ENCODE results near the gene TLE6.
"Not testable (repeated sequence)": the region's sequence is repeated elsewhere in the genome, so short reads cannot be mapped to it uniquely, and the experiment has no call there.

The TLE6 gene

GRCh38 chr19:2977001-2977745, at the start of gene TLE6:
TLE6 (plus strand) TSS chr19:2977564; CDS start chr19:2978234, 670 bp downstream.
- DNase-seq, result peak; percentile 92

DNA sequence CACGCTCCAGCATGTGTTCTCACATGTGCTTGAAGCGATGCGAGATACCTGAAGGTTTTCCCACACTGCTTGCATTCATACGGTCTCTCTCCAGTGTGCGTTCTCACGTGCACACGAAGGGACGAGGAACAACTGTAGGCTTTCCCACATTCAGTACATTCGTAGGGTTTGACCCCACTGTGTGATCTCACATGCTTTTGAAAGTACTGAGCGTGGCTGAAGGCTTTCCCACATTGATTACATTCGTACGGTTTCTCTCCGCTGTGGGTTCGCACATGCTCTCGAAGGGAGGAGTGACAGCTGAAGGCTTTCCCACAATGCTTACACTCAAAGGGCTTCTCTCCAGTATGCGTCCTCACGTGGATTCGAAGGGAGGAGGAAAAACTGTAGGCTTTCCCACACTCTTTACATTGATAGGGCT, 43.9 kb upstream of the TLE6 start:
- no peak for DNase-seq

- not testable (repeated sequence) for DNase-seq
These were observed 41.5 kb upstream of the TLE6 start for GRCh38 chr19:2935863-2936262.

- no peak for DNase-seq
These were observed 34.3 kb upstream of the TLE6 start for GRCh38 chr19:2942928-2943640.

DNA sequence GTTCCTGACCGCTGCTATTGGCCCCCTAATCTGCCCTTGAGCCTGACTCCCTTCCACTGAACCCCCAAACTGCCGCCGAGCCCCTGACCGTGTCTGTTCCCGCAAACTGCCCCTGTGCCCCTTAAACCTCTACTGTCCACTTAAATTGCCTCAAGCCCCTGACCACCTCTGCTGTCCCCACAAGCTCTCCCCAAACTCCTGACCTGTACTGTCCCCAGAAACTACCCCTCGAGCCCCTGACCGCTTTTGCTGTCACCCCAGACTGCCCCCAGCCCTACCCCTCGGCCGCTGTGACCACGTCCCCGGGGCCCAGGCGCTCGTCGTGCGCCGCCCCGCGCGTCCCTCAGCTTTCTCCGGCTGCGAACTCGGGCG, 33.0 kb upstream of the TLE6 start:
- DNase-seq, result no peak

- peak; percentile 99 for DNase-seq
These were observed 32.4 kb upstream of the TLE6 start, which contains the start of gene ZNF77 for GRCh38 chr19:2944775-2945574. ZNF77 (minus strand) TSS chr19:2944971; CDS start chr19:2944840, 131 bp downstream.

DNA sequence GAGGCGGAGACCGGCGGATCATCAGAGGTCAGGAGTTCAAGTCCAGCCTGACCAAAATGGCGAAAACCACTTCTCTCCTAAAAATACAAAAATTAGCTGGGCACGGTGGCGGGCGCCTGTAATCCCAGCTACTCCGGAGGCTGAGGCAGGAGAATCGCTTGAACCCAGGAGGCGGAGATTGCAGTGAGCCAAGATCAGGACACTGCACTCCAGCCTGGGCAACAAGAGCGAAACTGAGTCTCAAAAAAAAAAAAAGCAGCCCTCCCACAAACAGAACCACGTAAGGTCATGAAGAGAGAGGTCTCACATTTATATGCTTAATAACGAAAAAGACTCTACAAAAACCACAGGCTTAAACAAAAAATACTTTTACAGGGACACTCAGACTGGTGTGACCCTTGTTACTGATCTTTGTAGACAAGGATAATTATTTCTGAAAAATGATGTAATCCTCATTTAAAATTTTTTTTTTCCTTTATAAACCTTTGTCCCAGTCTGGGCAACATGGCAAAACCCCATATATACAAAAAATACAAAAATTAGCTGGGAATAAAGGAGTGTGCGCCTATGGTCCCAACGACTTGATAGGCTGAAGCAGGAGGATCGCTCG, 31.7 kb upstream of the TLE6 start:
- DNase-seq, result no peak

DNA sequence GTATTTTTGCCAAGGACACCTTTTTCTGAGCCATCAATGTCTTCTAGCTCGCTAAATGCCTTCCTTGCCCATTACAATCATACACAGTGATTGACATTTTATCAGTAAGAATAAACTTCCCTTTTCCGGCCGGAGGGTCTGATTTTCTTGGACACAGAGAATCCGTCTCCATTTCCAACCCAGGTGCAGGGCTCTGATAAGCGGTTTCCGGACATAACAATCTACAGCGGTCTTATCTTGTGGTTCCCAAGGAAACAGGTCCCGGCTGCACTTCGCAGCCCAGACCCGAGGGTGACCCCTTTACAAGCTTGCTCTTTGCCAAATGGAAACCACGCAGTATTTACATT, 27.5 kb upstream of the TLE6 start:
- DNase-seq, result no peak

DNA sequence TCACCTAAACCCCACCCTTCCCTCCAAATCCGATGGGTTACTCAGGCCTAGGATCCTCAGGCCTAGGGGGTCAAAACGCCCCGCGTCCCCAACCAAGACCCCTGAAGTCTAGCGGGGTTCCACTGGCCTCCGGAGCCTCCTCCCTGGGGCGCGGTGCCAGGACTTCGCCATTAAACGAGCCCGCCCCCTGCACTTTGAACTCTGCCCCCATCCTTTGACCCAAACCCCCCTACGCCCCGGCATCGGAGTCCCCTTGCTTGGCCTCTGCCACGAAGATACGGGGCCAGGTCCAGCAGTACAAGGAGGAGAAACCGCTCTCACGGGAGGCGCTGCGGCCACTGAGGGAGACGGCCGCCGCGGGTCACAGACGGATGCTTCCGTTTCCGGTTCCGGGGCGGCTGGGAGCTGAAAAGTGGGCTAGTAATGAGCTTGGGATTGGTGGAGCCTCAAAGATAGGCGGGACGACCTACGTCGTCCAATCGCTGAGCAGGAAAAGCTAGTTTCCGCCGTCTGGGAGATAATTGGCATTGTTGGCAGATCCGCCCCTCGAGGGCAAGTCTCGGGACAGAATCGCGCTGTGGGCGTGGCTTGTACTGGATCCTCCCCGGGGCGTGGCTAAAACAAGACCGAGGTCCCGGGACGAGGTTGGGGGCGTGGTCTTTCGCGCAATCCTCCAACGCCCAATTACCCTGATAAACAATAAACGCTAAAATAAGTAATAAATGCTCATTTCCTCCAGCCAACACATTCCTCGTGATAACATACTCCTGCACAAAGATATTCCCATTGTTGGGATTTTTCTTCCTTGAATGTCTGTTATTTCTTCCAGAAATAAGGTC, 26.9 kb upstream of the TLE6 start:
- peak; percentile 100 for DNase-seq

GRCh38 chr19:2952953-2953481, 24.3 kb upstream of the TLE6 start:
- DNase-seq, result no peak

DNA sequence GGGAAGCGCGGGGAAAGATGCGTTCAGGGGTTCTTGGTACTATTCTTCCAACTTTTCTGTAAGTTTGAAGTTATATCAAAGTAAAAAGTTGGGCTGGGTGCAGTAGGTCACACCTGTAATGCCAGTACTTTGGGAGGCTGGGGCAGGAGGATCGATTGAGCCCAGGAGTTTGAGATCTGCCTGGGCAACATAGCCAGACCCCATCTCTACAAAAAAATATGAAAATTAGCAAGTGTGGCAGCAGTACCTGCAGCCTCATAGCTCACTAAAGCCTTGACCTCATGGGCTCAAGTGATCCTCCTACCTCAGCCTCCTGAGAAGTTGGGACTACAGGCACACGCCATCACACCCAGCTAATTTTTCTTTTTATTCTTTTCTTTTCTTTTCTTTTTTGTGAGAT, 20.2 kb upstream of the TLE6 start:
- DNase-seq, result no peak

DNA sequence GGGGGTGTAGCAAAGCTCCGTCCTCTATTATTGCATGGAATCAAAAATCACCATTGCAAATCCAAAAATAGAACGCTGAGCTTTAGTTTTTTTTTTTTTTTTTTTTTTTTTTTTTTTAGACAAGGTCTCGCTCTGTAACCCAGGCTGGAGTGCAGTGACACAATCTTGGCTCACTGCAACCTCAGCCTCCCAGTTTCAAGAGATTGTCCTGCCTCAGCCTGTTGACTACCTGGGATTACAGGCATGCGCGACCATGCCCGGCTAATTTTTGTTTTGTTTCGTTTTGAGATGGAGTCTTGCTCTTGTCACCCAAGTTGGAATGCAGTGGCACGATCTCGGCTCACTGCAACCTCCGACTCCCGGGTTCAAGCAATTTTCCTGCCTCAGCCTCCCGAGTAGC, 17.2 kb upstream of the TLE6 start:
- DNase-seq, result no peak

DNA sequence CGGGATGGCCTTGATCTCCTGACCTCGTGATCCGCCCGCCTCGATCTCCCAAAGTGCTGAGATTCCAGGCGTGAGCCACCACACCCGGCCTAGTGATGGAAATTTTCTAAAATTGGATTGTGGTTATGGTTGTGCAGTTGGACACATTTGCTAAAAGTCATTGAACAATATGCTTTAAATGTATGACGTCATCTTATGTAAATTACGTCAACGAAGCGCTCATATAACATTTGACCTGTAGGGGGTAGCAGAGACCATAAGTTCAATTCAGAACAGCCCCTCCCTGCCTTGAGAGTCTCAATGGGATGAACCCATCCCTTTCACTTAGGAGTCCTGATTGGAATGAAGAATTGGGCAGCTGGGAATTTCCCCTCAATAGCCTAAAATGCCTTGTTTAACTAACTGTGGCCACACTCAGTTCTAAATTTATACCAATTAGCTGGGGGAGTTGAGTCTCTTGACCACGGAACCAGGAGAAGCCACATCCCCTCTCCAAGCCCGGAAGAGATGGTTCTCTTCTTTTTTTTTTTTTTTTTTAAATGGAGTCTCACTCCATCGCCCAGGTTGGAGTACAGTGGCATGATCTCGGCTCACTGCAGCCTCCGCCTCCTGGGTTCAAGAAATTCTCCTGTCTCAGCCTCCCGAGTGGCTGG, 15.2 kb upstream of the TLE6 start:
- DNase-seq, result peak; percentile 35

GRCh38 chr19:2963122-2963521, 14.2 kb upstream of the TLE6 start:
- DNase-seq, result no peak

- not testable (repeated sequence) for DNase-seq
These were observed 13.7 kb upstream of the TLE6 start for GRCh38 chr19:2963631-2964030.

DNA sequence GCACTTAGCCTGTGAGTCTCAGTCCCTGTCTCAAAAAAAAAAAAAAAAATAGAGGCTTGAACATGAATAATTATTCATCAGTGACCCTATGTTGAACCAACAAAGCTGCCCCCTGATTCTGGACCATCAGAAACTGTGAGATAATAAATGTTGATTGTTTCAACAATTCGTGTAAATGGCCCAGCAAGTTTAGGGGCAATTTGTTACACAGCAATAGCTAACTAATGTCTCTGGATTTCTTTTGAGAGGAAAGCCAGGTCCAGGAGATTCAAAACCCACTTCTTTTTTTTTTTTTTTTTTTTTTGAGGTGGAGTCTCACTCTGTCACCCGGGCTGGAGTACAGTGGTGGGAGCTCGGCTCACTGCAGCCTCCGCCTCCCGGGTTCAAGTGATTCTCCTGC, 12.5 kb upstream of the TLE6 start:
- no peak for DNase-seq

GRCh38 chr19:2967972-2968371, 9.4 kb upstream of the TLE6 start:
- no peak for DNase-seq

DNA sequence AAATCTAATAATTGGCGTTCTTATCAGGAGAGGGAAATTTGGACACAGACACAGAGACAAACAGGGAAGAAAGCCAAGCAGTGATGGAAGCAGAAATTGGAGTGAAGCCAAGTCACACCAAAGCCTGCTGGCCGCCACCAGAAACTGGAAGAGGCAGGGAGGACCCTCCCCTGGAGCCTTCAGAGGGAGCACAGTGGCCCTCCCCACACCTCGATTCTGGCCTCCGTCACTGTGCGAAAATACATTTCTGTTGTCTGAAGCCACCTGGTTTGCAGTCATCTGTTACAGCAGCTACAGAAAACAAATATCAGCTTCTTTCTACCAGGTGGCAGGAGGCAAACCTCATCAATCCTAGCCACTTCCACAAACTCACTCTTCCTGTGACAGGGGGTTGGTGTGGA, 8.3 kb upstream of the TLE6 start:
- no peak for DNase-seq

- no peak for DNase-seq
These were observed 7.0 kb upstream of the TLE6 start for GRCh38 chr19:2970201-2970835.

DNA sequence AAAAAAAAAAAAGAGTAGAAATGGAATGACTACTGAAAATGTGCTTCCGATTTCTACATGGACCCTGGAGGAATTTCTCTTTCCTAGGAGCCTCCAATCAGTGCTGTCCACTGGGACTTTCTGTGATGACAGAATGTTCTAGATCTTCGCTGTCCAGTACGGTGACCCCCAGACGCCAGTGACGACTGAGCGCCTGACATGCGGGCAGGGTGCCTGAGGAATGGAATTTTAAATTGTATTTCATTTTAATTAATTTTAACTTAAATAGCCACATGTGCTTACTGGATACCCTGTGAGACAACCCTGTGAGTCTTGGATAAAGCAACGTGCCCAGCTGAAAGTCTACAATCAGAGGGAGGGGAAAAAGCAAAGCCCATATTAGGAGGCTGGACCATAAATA, 4.1 kb upstream of the TLE6 start:
- no peak for DNase-seq
